GM18858 (cell line): ENCODE data around the gene SNCG.

ENCODE experiments used
- ATAC-seq: cut with Tn5 transposase; IDR thresholded peaks from one replicate; pipeline ENCODE4 v1.9.1; 2021; ENCODE audit not compliant: unreplicated experiment

The SNCG gene

GRCh38 chr10:86960003-86960862 is 1.8 kb downstream of the SNCG start:
- ATAC-seq, result no peak

- ATAC-seq, result no peak
Measured at GRCh38 chr10:86960863-86961434, 2.5 kb downstream of the SNCG start.

DNA sequence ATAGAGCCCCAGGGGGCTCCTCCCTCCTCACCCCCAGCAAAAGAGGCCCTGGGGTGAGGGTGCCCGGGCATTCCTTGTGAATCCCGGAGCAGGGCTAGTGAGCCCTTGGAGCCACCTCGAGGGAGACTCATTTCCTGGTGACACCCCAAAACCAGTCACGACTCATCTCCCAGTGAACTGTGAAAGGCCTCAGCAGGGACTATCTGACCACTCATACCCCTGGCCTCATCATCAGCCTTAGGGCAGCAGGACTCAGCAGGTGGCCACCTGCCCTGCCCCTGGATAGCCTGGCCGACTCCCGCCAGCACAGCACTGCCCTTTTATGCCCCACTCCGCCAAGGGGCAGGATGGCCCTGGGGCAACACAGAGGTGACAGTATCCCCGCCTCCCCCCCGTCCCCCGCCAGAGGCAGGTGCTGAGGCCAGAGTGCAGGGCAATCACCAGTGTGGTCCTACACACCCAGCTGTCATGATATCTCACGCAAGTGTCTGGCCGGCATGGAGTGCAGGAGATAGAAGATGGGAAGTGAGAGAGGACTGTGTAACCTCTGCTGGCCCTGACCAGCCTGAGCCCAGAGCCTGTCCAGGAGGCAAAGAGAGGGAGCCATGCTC is 3.2 kb downstream of the SNCG start:
- no peak for ATAC-seq

DNA sequence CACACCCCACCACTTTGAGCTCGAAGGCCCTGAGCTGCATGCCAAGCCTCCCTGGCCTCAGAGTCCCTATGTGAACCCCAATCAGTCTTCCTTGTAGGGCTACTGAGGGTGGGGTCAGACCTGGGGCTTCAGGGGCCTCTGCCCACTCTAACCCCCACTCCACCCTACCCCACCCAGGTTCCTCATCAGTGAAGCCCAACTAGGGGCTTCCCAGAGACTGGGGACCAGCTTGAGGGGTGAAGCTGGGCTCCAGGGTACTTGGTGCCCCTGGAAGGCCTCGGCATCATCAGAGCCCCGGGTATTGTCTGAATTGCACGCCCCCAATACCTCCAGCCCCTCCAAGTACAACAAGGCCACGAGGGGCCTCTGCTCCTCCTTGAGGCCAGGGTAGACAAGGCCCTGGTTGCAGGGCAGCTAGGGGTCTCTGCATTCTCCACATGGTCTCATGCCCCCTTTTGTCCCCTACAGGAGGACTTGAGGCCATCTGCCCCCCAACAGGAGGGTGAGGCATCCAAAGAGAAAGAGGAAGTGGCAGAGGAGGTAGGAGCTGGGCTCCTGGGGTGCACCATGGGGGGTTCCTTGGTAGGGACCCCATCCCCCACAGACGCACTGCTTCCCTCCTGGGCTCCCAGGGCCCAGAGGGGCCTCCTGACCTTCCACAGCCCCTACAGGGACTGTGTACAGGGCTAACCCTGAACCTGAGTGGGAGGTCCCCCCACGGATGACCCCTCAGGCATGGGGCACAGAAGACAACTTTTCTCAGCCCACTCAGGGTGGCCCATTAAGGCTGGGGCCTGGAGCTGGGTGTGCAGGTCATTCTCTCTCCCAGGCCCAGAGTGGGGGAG is 4.0 kb downstream of the SNCG start:
- ATAC-seq, result no peak

DNA sequence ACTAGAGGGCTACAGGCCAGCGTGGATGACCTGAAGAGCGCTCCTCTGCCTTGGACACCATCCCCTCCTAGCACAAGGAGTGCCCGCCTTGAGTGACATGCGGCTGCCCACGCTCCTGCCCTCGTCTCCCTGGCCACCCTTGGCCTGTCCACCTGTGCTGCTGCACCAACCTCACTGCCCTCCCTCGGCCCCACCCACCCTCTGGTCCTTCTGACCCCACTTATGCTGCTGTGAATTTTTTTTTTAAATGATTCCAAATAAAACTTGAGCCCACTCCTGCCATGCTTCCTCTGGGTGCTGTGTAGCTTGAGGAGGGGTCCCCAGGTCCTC is 4.5 kb downstream of the SNCG start:
- ATAC-seq, result no peak

- no peak for ATAC-seq
Measured at GRCh38 chr10:86963341-86963919, 5.0 kb downstream of the SNCG start.

DNA sequence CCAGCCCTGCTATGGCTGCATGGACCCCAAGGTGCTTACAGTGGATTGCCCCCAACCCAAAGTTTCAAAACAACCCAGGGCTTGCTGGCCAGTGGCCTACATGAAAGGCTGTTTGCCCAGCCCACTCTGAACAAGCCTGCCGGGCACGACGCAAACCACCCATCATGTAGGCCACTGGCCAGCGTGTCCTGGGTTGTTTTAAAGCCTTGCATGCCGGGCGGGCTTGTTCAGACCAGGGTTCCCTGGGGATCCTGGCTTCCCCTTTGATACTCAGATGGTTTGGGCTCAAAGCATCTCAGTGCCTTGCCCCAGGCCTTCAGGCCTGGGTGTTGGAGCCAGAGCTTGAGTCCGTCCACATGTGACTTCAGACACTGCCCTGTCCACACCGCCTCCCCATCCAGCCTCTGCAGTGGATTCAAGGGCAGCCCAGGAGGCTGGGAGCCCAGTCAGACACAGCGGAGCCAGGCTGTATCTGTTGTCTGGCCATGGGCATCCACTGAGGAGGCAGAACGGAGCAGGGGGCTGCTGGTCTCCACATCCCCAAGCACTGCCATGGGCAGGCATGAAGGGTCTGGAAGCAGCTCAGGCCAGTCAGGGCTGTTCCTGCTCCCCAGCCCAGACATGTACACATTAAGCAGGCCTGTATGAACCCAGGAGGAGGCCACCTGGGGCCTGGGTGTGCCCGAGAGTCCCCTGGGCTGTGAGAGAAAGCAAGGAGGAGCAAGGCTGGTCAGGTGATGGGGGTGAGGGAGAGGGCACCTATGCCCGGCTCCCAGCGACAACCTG is 5.9 kb downstream of the SNCG start:
- ATAC-seq, result no peak

DNA sequence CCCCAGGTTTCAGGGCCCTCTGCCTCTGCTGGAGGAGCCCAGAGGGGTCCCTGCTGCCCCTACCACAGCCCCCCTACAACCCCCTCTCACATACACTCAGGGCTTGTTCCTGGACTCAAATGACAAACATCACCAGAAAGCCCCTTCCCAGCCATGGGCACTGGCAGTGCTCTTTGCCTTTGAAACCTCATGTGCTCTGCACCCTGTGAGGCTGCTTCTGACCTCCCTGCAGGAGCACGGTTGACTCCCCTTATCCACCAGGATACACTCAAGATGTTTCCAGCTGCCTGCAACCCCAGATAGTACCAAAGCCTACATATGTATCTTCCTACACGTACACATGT is 6.4 kb downstream of the SNCG start:
- no peak for ATAC-seq

GRCh38 chr10:86965986-86966654 is 7.7 kb downstream of the SNCG start:
- ATAC-seq, result no peak

- no peak for ATAC-seq
Measured at GRCh38 chr10:86967481-86967941, 9.1 kb downstream of the SNCG start.

DNA sequence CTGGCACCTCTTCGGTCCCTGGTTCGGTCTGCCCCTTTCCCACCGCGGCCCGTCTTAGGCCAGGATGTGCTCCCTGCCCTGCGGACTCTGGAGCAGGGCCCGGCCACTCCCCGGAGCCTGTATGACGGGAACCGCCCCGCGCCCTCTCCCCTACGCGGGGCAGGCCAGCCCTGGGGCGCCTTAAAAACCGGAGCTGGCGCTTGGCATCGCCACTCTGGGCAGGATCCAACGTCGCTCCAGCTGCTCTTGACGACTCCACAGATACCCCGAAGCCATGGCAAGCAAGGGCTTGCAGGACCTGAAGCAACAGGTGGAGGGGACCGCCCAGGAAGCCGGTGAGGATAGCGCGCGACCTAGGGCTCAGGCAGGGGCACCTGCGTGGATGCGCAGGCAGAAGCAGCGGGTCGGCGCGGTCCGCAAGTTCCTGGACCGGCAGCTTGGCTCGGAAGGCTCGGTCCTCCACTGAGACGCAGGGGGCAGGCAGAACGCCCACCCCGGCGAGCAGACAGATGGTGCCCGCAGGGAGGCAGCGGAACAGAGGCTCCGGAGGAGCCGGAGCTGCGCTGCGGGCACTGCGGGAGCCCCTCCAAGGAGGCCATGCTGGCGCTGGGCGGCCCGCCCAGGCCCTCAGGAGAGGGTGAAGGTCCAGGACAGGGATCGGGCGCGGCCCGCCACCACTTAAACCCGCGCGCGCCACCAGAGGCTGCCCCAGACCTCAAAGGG is 10.0 kb downstream of the SNCG start, which contains the start of gene ADIRF:
TSS of gene ADIRF (plus strand) at position 212 of the 723 bp plus-strand sequence. CDS start at position 275, 63 bp downstream.
- ATAC-seq, result no peak

DNA sequence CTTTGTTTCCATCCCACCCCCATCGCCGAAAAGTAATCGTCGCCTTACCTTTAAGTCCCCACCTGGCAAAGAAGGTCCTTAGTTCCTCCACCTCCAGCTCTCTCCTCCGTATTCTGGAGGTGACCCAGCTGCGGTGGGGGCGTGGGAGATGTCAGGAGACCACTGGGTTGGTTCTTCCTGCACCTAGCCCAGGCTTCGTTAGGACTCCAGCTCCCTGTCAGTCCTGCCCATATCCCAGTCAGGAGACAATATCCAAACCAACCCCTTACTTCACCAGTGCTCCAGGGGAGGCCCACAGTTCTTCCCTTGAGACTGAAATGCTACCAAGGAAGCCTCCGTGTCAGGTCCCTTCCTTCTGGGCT is 10.6 kb downstream of the SNCG start:
- no peak for ATAC-seq

DNA sequence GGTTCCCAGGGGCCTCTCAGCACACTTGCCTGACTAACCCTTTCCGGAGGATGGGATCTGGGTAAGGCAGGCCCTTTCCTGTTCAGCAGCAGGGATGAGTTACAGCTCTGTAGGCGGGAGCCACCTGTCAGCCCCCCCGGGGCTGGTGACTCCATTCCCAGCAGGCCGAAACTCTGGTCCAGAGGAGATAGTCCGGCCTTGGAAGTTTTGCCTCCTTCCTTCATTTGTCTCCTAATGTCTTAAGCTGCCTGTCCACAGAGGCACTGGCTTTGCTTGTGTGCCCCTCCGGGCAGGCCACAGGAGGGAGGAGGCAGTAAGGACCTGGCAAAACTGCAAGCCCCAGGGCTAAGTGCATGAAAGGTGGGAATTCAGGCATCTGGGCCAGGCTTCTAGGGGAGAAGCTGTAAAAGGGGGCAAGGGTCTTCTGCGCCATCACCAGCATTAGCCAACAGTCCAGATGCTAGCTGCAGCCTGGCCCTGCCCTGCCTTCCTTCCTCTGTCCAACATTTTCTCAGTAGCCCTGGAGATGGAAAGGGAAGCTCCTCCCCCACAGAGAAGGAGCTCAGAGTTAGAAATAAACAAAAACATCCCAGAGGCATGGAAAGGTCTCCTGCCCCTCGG is 11.1 kb downstream of the SNCG start:
- no peak for ATAC-seq

GRCh38 chr10:86970162-86970981 is 12.0 kb downstream of the SNCG start:
- no peak for ATAC-seq

DNA sequence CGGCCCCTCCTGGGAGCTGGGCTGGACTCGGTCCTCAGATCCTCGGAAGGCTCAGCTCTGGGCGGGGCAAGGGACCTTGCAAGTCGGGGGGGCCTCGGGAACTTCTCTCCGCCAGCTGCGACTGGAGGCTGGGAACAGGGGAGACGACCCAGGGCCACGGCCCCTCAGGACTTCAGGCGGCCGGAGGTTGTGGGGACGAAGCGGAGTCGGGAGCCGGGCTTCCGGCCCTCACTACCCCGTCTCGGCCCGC is 12.5 kb downstream of the SNCG start:
- no peak for ATAC-seq

GRCh38 chr10:86971232-86971991 is 13.0 kb downstream of the SNCG start:
- ATAC-seq, result peak; percentile 64

DNA sequence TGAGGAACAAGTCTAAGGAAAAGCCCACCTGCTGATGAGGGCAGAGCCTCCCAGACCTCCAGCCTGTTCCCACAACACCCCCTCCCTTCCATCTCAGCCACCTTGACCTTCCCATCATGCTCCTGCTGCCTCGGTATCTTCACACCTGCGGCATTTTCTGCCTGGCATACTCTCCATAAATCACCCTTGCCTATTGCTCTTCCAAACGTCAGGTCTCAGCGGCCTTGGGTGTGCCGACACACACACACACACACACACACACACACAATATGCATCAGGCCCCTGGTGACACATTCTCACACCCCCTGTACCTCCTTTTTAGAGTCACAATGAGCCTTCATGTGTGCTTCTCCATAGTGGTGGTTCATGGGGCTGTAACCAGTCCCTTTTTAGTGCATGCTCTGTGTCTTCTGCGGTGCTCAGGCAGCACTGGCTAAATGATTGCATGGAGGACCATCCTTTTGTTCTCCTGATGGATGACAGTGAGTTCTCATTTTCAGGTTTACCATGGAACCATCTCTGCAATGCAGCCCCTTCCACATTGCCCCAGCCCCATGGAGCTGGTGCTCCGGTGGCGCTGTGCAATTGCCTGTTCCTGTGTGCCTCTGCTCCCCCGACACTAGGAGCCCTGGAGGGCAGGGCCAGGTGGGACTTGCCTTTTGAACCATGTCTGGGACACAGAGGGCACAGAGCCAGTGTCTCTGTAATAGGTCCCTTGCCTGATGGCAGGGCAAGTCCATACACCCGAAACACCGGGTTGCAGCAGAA is 14.4 kb downstream of the SNCG start:
- no peak for ATAC-seq
